IMR-90 (cell line): ENCODE data around the gene ESRP2. TPM values are rescaled to one million over a fixed set of nuclear protein-coding genes. Genes with fewer than 3 reads are reported as not detected.

Source experiments
- ATAC-seq: fragments of 200-7000 bp; cut with Tn5 transposase; 2 replicates; pipeline ENCODE4 v1.9.1; 2020; ENCODE audit warnings: low read depth, mild to moderate bottlenecking, moderate library complexity
- BruUV-seq: library from RNA; stranded (reverse); fragments of 400-500 nt; replicated peaks from 2 replicates; lab custom pipeline; 2021; lab: Mats Ljungman, UMichigan
- CTCF ChIA-PET: fragments of 300-600 bp; formaldehyde crosslinking; extraction: SDS; loops from one replicate; lab custom pipeline; 2021; ENCODE audit warnings: antibody characterized with exemption; lab: Yijun Ruan, JAX
- POLR2A ChIA-PET: fragments of 300-600 bp; sonication (Branson Sonifier 250); formaldehyde crosslinking; loops from one replicate; lab custom pipeline; 2022; ENCODE audit warnings: antibody characterized with exemption; ENCODE audit not compliant: unreplicated experiment; lab: Charles Lee
- DNase-seq: peaks from one replicate; pipeline ENCODE4 v3.0.0; 2013
- H2AFZ ChIP-seq: replicated peaks from 2 replicates; pipeline ENCODE3; 2013; ENCODE audit warnings: low read length, mild to moderate bottlenecking; ENCODE audit not compliant: poor library complexity
- H2AK5ac ChIP-seq: 2 replicates; pipeline ENCODE4 v1.6.1; 2013; ENCODE audit warnings: low read depth, low read length, inconsistent platforms
- H2AK9ac ChIP-seq: replicated peaks from 2 replicates; pipeline ENCODE3; 2013; ENCODE audit warnings: mild to moderate bottlenecking, low read depth, low read length, moderate library complexity; ENCODE audit not compliant: poor library complexity
- H2BK120ac ChIP-seq: 2 replicates; pipeline ENCODE4 v1.6.1; 2013; ENCODE audit warnings: low read depth, low read length, inconsistent platforms
- H2BK15ac ChIP-seq: 3 replicates; pipeline ENCODE4 v1.6.1; 2013; ENCODE audit warnings: low read depth, low read length, inconsistent platforms
- H2BK20ac ChIP-seq: 2 replicates; pipeline ENCODE4 v1.6.1; 2013; ENCODE audit warnings: low read depth, mild to moderate bottlenecking, inconsistent platforms, low read length, moderate library complexity
- H2BK5ac ChIP-seq: 2 replicates; pipeline ENCODE4 v1.6.1; 2013; ENCODE audit warnings: mild to moderate bottlenecking, low read depth, low read length, inconsistent platforms; ENCODE audit not compliant: poor library complexity, severe bottlenecking
- H3K14ac ChIP-seq: replicated peaks from 2 replicates; pipeline ENCODE4 v1.6.1; 2013; ENCODE audit warnings: low read depth, low read length, inconsistent platforms
- H3K18ac ChIP-seq: 2 replicates; pipeline ENCODE4 v1.6.1; 2013; ENCODE audit warnings: low read depth, low read length, control low read depth
- H3K23ac ChIP-seq: 2 replicates; pipeline ENCODE4 v1.6.1; 2013; ENCODE audit warnings: low read depth, low read length, inconsistent platforms
- H3K27ac ChIP-seq: 2 replicates; pipeline ENCODE4 v1.5.1; 2013; ENCODE audit warnings: mild to moderate bottlenecking, control low read depth, low read length; ENCODE audit not compliant: insufficient read depth
- H3K27me3 ChIP-seq: 2 replicates; pipeline ENCODE4 v1.6.1; 2013; ENCODE audit warnings: low read length; ENCODE audit not compliant: control insufficient read depth, insufficient read depth
- H3K36me3 ChIP-seq: 2 replicates; pipeline ENCODE4 v1.6.1; 2013; ENCODE audit warnings: low read length, mixed read lengths; ENCODE audit not compliant: control insufficient read depth, insufficient read depth
- H3K4ac ChIP-seq: 2 replicates; pipeline ENCODE4 v1.6.1; 2013; ENCODE audit warnings: low read depth, low read length, inconsistent platforms
- H3K4me1 ChIP-seq: 2 replicates; pipeline ENCODE4 v1.6.1; 2013; ENCODE audit warnings: low read length, mixed read lengths; ENCODE audit not compliant: control insufficient read depth, insufficient read depth
- H3K4me2 ChIP-seq: 2 replicates; pipeline ENCODE4 v1.6.1; 2013; ENCODE audit warnings: low read depth, mild to moderate bottlenecking, control low read depth, low read length, moderate library complexity
- H3K4me3 ChIP-seq: 2 replicates; pipeline ENCODE4 v1.5.1; 2013; ENCODE audit warnings: low read depth, mild to moderate bottlenecking, control low read depth, low read length, moderate library complexity; ENCODE audit not compliant: insufficient read depth
- H3K56ac ChIP-seq: 2 replicates; pipeline ENCODE4 v1.6.1; 2013; ENCODE audit warnings: low read length, inconsistent platforms; ENCODE audit not compliant: insufficient read depth; ENCODE audit errors: extremely low read depth
- H3K79me1 ChIP-seq, 2 experiments: 2 replicates each; pipeline ENCODE4 v1.6.1; 2013; ENCODE audit warnings: low read length in 2 of 2, inconsistent platforms in 1 of 2, low read depth in 1 of 2
- H3K9ac ChIP-seq: 2 replicates; pipeline ENCODE4 v1.6.1; 2013; ENCODE audit warnings: low read depth, low read length, control low read depth
- H3K9me1 ChIP-seq: 2 replicates; pipeline ENCODE4 v1.6.1; 2013; ENCODE audit warnings: low read length, inconsistent platforms; ENCODE audit not compliant: insufficient read depth
- H3K9me3 ChIP-seq: 2 replicates; pipeline ENCODE4 v1.6.1; 2013; ENCODE audit warnings: low read length; ENCODE audit not compliant: control insufficient read depth, insufficient read depth
- H4K20me1 ChIP-seq: 2 replicates; pipeline ENCODE4 v1.6.1; 2013; ENCODE audit warnings: low read length, inconsistent platforms; ENCODE audit not compliant: insufficient read depth
- H4K5ac ChIP-seq: 2 replicates; pipeline ENCODE4 v1.6.1; 2013; ENCODE audit warnings: mild to moderate bottlenecking, low read depth, low read length, control low read depth
- H4K8ac ChIP-seq, 2 experiments: 2 replicates each; pipeline ENCODE4 v1.6.1; 2013; ENCODE audit warnings: low read depth in 2 of 2, low read length in 2 of 2, control low read depth in 1 of 2, inconsistent platforms in 1 of 2
- H4K91ac ChIP-seq: 2 replicates; pipeline ENCODE4 v1.6.1; 2013; ENCODE audit warnings: low read depth, low read length, inconsistent platforms; ENCODE audit not compliant: insufficient read depth
- BHLHE40 ChIP-seq: fragments of 150-350 bp; IDR thresholded peaks from 2 replicates; pipeline ENCODE4 v1.6.1; 2016; ENCODE audit warnings: mild to moderate bottlenecking, low read depth, low read length
- CEBPB ChIP-seq: IDR thresholded peaks from 2 replicates; pipeline ENCODE4 v1.6.1; 2012; ENCODE audit warnings: low read depth, low read length, improper control_type of control experiment
- CHD1 ChIP-seq: IDR thresholded peaks from 2 replicates; pipeline ENCODE4 v1.6.1; 2012; ENCODE audit warnings: low read depth, low read length, improper control_type of control experiment
- FOS ChIP-seq: fragments of 150-350 bp; IDR thresholded peaks from 2 replicates; pipeline ENCODE4 v1.6.1; 2016; ENCODE audit warnings: low read depth, low read length
- MAFK ChIP-seq: IDR thresholded peaks from 2 replicates; pipeline ENCODE4 v1.6.1; 2012; ENCODE audit warnings: low read depth, low read length, improper control_type of control experiment
- MAZ ChIP-seq: IDR thresholded peaks from 2 replicates; pipeline ENCODE4 v1.6.1; 2012; ENCODE audit warnings: low read depth, mild to moderate bottlenecking, low read length, improper control_type of control experiment, moderate library complexity, borderline replicate concordance
- MXI1 ChIP-seq: IDR thresholded peaks from 2 replicates; pipeline ENCODE4 v1.6.1; 2012; ENCODE audit warnings: low read depth, mild to moderate bottlenecking, low read length, moderate library complexity, borderline replicate concordance
- NFE2L2 ChIP-seq: fragments of 150-350 bp; IDR thresholded peaks from 2 replicates; pipeline ENCODE4 v1.6.1; 2016; ENCODE audit warnings: low read depth, mild to moderate bottlenecking, low read length
- POLR2A ChIP-seq: IDR thresholded peaks from 2 replicates; pipeline ENCODE4 v1.6.1; 2012; ENCODE audit warnings: mild to moderate bottlenecking, low read depth, low read length
- RAD21 ChIP-seq: IDR thresholded peaks from 2 replicates; pipeline ENCODE4 v1.6.1; 2012; ENCODE audit warnings: low read length, improper control_type of control experiment
- RCOR1 ChIP-seq: IDR thresholded peaks from 2 replicates; pipeline ENCODE4 v1.6.1; 2012; ENCODE audit warnings: mild to moderate bottlenecking, low read length, improper control_type of control experiment; ENCODE audit not compliant: insufficient replicate concordance
- RFX5 ChIP-seq: IDR thresholded peaks from 2 replicates; pipeline ENCODE4 v1.8.0; 2012; ENCODE audit warnings: low read depth, mild to moderate bottlenecking, low read length, moderate library complexity
- SMC3 ChIP-seq: fragments of 150-350 bp; IDR thresholded peaks from 2 replicates; pipeline ENCODE4 v1.6.1; 2016; ENCODE audit warnings: low read depth, mild to moderate bottlenecking, antibody characterized with exemption, low read length, moderate library complexity
- WGBS, 2 experiments: methylation state at CpG; one replicate each; pipeline versions ENCODE4 v1.1.5 to v1.1.7; 2013; ENCODE audit warnings: missing lambda C conversion rate in 2 of 2; ENCODE audit not compliant: insufficient read length in 1 of 2; ENCODE audit errors: extremely low coverage in 2 of 2; 5-methylcytosine and 5-hydroxymethylcytosine counted together
- dilution Hi-C: fragments of 300-500 bp; cut with HindIII; formaldehyde crosslinking; loops from one replicate; pipeline ENCODE4 v1.14.3; 2018; ENCODE audit warnings: low sequenced_read_pairs; ENCODE audit not compliant: unreplicated experiment
- in situ Hi-C: fragments of 300-500 bp; cut with MboI; formaldehyde crosslinking; loops from 3 replicates; pipeline ENCODE4 v1.14.3; 2019; ENCODE audit warnings: low sequenced_read_pairs, inconsistent platforms, mixed read lengths
- intact Hi-C: fragments of 100-400 bp; cut with micrococcal nuclease; formaldehyde crosslinking; loops from 2 replicates; pipeline ENCODE4 v1.10.0; 2022
- polyA plus RNA-seq, 3 experiments: library from polyadenylated mRNA; depleted of rRNA; stranded (reverse); fragments of >200 nt; gene quantifications; 2 replicates each; pipeline ENCODE4 v1.2.3, GENCODE V29; 2012; ENCODE audit warnings: low replicate concordance in 1 of 3
- total RNA-seq: library from RNA; depleted of rRNA; stranded (reverse); fragments of >200 nt; gene quantifications from 2 replicates; pipeline ENCODE4 v1.2.3, GENCODE V29; 2012
- TF ChIP-seq, protein P1 (sequence below): fragments of 150-350 bp; IDR thresholded peaks from 2 replicates; pipeline ENCODE4 v1.6.1; 2016; ENCODE audit warnings: low read depth, mild to moderate bottlenecking, low read length, moderate library complexity, borderline replicate concordance
- TF ChIP-seq, protein P2 (sequence below): fragments of 150-350 bp; IDR thresholded peaks from 2 replicates; pipeline ENCODE4 v1.6.1; 2017; ENCODE audit warnings: mild to moderate bottlenecking, antibody characterized with exemption, low read length, low read depth
- TF ChIP-seq, protein P3 (sequence below): conservative IDR thresholded peaks from 2 replicates; pipeline ENCODE4 v1.5.1; 2012; ENCODE audit warnings: mild to moderate bottlenecking, low read depth, low read length, improper control_type of control experiment

Gene ESRP2
- total and polyA plus RNA-seq, 2 of the 4 experiments (the other 2 are of a cell fraction) = 0.07 TPM; not detected in 1

DNA sequence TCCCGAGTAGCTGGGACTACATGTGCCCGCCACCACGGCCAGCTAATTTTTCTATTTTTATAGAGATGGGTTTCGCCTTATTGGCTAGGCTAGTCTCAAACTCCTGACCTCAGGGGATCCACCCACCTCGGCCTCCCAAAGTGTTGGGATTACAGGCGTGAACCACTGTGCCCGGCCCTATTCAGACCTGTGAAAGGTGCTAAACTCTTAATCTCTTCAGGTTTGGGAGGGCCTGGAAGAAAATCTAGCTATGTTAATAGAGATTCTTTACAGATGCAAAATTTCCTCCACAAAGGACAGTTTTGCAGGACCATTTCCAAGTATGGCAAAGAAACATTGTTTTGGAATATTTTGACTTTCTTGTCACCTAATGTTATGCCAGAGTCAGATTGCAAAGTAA lies 6.2 kb upstream of the ESRP2 start:
- ATAC-seq (no peak), DNase-seq (no peak)
- dilution Hi-C loops (no loop called here), in situ Hi-C loops (no loop called here), intact Hi-C loops (no loop called here)
- Histone ChIP-seq H3K14ac (no peak overlapping the region), H2AK5ac (no peak overlapping the region), H3K79me1 (peaks cover 24 to 32% of the 10 kb centered on the region in 2 experiments), H3K56ac (no peak overlapping the region), H2BK15ac (no peak overlapping the region), H2BK20ac (no peak overlapping the region), H3K18ac (no peak overlapping the region), H3K9ac (no peak overlapping the region), H4K20me1 (no peaks in the 10 kb centered on the region), H2BK5ac (no peak overlapping the region), H3K4me1 (peaks cover 15% of the 10 kb centered on the region), H3K36me3 (no peaks in the 10 kb centered on the region), H3K9me3 (no peaks in the 10 kb centered on the region), H4K5ac (no peak overlapping the region), H2AFZ (no peak overlapping the region), H2BK120ac (no peak overlapping the region), H4K91ac (no peak overlapping the region), H3K9me1 (peaks cover 19% of the 10 kb centered on the region), H3K4ac (no peak overlapping the region), H2AK9ac (no peak overlapping the region), H3K27ac (no peak overlapping the region), H3K23ac (no peak overlapping the region), H4K8ac (no peak overlapping the region), H3K4me2 (no peak overlapping the region), H3K4me3 (no peak overlapping the region), H3K27me3 (no peaks in the 10 kb centered on the region)
- ChIA-PET POLR2A (no interaction called here), CTCF (no interaction called here)
- WGBS, 2 experiments = no CpG with 5 or more reads among the region's 7 CpGs
- no TSS peak for BruUV-seq
- no peak for TF ChIP-seq MAFK
- TF ChIP-seq FOS = no peak
- no peak for TF ChIP-seq RFX5
- no peak for TF ChIP-seq RCOR1
- TF ChIP-seq CHD1 = no peak
- TF ChIP-seq, protein P1, sequence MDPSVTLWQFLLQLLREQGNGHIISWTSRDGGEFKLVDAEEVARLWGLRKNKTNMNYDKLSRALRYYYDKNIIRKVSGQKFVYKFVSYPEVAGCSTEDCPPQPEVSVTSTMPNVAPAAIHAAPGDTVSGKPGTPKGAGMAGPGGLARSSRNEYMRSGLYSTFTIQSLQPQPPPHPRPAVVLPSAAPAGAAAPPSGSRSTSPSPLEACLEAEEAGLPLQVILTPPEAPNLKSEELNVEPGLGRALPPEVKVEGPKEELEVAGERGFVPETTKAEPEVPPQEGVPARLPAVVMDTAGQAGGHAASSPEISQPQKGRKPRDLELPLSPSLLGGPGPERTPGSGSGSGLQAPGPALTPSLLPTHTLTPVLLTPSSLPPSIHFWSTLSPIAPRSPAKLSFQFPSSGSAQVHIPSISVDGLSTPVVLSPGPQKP = no peak
- no peak for TF ChIP-seq RAD21
- no peak for TF ChIP-seq MXI1
- TF ChIP-seq POLR2A = no peak
- no peak for TF ChIP-seq MAZ
- TF ChIP-seq BHLHE40 = no peak
- TF ChIP-seq CEBPB = no peak
- TF ChIP-seq, protein P2, sequence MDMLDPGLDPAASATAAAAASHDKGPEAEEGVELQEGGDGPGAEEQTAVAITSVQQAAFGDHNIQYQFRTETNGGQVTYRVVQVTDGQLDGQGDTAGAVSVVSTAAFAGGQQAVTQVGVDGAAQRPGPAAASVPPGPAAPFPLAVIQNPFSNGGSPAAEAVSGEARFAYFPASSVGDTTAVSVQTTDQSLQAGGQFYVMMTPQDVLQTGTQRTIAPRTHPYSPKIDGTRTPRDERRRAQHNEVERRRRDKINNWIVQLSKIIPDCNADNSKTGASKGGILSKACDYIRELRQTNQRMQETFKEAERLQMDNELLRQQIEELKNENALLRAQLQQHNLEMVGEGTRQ = no peak
- TF ChIP-seq, protein P3, sequence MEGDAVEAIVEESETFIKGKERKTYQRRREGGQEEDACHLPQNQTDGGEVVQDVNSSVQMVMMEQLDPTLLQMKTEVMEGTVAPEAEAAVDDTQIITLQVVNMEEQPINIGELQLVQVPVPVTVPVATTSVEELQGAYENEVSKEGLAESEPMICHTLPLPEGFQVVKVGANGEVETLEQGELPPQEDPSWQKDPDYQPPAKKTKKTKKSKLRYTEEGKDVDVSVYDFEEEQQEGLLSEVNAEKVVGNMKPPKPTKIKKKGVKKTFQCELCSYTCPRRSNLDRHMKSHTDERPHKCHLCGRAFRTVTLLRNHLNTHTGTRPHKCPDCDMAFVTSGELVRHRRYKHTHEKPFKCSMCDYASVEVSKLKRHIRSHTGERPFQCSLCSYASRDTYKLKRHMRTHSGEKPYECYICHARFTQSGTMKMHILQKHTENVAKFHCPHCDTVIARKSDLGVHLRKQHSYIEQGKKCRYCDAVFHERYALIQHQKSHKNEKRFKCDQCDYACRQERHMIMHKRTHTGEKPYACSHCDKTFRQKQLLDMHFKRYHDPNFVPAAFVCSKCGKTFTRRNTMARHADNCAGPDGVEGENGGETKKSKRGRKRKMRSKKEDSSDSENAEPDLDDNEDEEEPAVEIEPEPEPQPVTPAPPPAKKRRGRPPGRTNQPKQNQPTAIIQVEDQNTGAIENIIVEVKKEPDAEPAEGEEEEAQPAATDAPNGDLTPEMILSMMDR = no peak
- TF ChIP-seq NFE2L2 = no peak
- no peak for TF ChIP-seq SMC3
